Heart right ventricle (tissue), 16 donors: ENCODE results near the gene CTTNBP2. TPM values are rescaled to one million over a fixed set of nuclear protein-coding genes. Genes with fewer than 3 reads are reported as not detected.

ENCODE experiments used
- ATAC-seq, 8 donors: fragments of 200-7000 bp; cut with Tn5 transposase; one replicate each; pipeline ENCODE4 v1.9.1; 2020; ENCODE audit warnings: mild to moderate bottlenecking in 8 of 8, moderate library complexity in 8 of 8, moderate number of reproducible peaks in 1 of 8
- DNase-seq, 2 donors: peaks; one replicate each; pipeline ENCODE4 v3.0.0-alpha.2; 2020
- H3K27ac ChIP-seq, 10 donors: fragments of 200-600 bp; sonication (generic) in 2 of 10; one replicate each; pipeline versions ENCODE4 v1.5.0 to v1.8.0; 2020 to 2022; ENCODE audit warnings: mild to moderate bottlenecking in 3 of 10
- H3K27me3 ChIP-seq, 7 donors: fragments of 200-600 bp; one replicate each; pipeline ENCODE4 v1.8.0; 2021 to 2022; ENCODE audit warnings: mild to moderate bottlenecking in 2 of 7
- H3K36me3 ChIP-seq, 9 donors: fragments of 200-600 bp; sonication (generic) in 1 of 9; one replicate each; pipeline versions ENCODE4 v1.5.0 to v1.8.0; 2020 to 2022; ENCODE audit warnings: mild to moderate bottlenecking in 2 of 9
- H3K4me1 ChIP-seq, 9 donors: fragments of 200-600 bp; sonication (generic) in 1 of 9; one replicate each; pipeline versions ENCODE4 v1.5.0 to v1.8.0; 2020 to 2022; ENCODE audit warnings: mild to moderate bottlenecking in 4 of 9
- H3K4me3 ChIP-seq, 10 donors: fragments of 200-600 bp; sonication (generic) in 2 of 10; one replicate each; pipeline versions ENCODE4 v1.5.0 to v1.8.0; 2020 to 2022; ENCODE audit warnings: mild to moderate bottlenecking in 7 of 10, moderate library complexity in 2 of 10
- H3K9me3 ChIP-seq, 11 donors: fragments of 200-600 bp in 10 of 11; sonication (generic) in 2 of 11; one replicate each; pipeline versions ENCODE4 v1.5.0 to v1.8.0; 2013 to 2022; ENCODE audit warnings: mild to moderate bottlenecking in 2 of 11, control low read depth in 1 of 11, moderate library complexity in 1 of 11
- CTCF ChIP-seq, 9 donors: fragments of 200-600 bp; sonication (generic) in 2 of 9; IDR thresholded peaks; one replicate each; pipeline versions ENCODE4 v1.5.0 to v1.8.0; 2021 to 2022; ENCODE audit warnings: antibody characterized with exemption in 9 of 9, mild to moderate bottlenecking in 5 of 9, moderate library complexity in 1 of 9
- WGBS, 2 donors: extraction: QIAGEN DNeasy Blood & Tissue Kit; methylation state at CpG; one replicate each; pipeline ENCODE4 v1.1.7; 2013; ENCODE audit warnings: inconsistent platforms in 1 of 2; 5-methylcytosine and 5-hydroxymethylcytosine counted together
- intact Hi-C, 10 donors: fragments of 100-400 bp; cut with DNase I; formaldehyde crosslinking; loops; one replicate each; pipeline versions ENCODE4 v1.11.1 to v1.14.2; 2022
- polyA plus RNA-seq, 2 donors: library from polyadenylated mRNA; stranded (reverse); fragments of 200-250 nt; gene quantifications; one replicate each; pipeline ENCODE4 v1.2.3, GENCODE V29; 2013
- total RNA-seq, 10 donors: library from RNA; stranded (reverse); fragmentation: NEBNext Ultra II Directional in 3 of 10; extraction: Animal tissue kit (Norgen Biotek cat#: 25700) in 3 of 10; gene quantifications; one replicate each; pipeline versions ENCODE4 v1.2.1 to v1.2.4, GENCODE V29; 2021 to 2023
- donor health status: Arrhythmogenic right ventricular cardiomyopathy.
- donor health status: ischemic (EF 13 %, LVEDD 7.1; RV severe dilation, severe dysfunction).
- donor health status: healthy with polysubstance abuse.
- donor health status: DM: no; HTN: yes; CAD: no.
- donor health status: DM: no; HTN: no; CAD: no.
- donor health status: ischemic (EF 25% LVEDD 6.9; RV normal size, moderate dysfunction).
- donor health status: ischemic (EF 25% LVEDD 5.7; RV mildly dilated, moderate dysfunction).
- donor health status: healthy.
- donor health status: DM: yes; HTN: yes; CAD: no.
- donor health status: Ischemic cardiomyopathy.
- donor health status: ischemic (EF 35%, LVEDD 5.7; RV mildly dilated, moderate dysfunction).
- donor health status: nonischemic (EF 11% LVEDD 7.7; RV severe dilation, severe dysfunction).
- donor health status: DM: yes; HTN: yes; CAD: no.
- donor health status: PGD.
- donor health status: ischemic (EF 29% LVEDD 5.4; RV normal size, mild dysfunction).
- donor health status: nonischemic (EF 23%, LVEDD 6.1; RV moderate dilation, normal function).

Gene CTTNBP2
- total and polyA plus RNA-seq, 12 donors: 0.41 to 2.0 (median 0.97) TPM

GRCh38 chr7:117896339-117896738 is 23.1 kb upstream of the CTTNBP2 start:
- no peak for ATAC-seq
- Histone ChIP-seq H3K4me3 (no peak overlapping the region), H3K36me3 (no peaks in the 10 kb centered on the region), H3K4me1 (no peaks in the 10 kb centered on the region), H3K27ac (no peak overlapping the region), H3K27me3 (peaks cover 0 to 9% (median 0%) of the 10 kb centered on the region in 7 donors), H3K9me3 (no peaks in the 10 kb centered on the region)
- DNase-seq: no peak
- TF ChIP-seq CTCF (IDR thresholded peaks at IDR 0.05): no peak
- intact Hi-C loops: no loop called here

- no peak overlapping the region for H3K27ac ChIP-seq
- intact Hi-C loops: no loop called here
- no peaks in the 10 kb centered on the region for H3K4me1 ChIP-seq
- no peaks in the 10 kb centered on the region for H3K9me3 ChIP-seq
- no peaks in the 10 kb centered on the region for H3K36me3 ChIP-seq
- H3K27me3 ChIP-seq: peaks cover 0 to 9% (median 0%) of the 10 kb centered on the region in 7 donors
- DNase-seq: no peak
- WGBS, 2 donors: 83 to 85% methylated on average over 3 of the region's 3 CpGs
- H3K4me3 ChIP-seq: no peak overlapping the region
- no peak for TF ChIP-seq CTCF (IDR thresholded peaks at IDR 0.05)
- no peak for ATAC-seq
Measured at GRCh38 chr7:117895276-117895675, 22.0 kb upstream of the CTTNBP2 start.

DNA sequence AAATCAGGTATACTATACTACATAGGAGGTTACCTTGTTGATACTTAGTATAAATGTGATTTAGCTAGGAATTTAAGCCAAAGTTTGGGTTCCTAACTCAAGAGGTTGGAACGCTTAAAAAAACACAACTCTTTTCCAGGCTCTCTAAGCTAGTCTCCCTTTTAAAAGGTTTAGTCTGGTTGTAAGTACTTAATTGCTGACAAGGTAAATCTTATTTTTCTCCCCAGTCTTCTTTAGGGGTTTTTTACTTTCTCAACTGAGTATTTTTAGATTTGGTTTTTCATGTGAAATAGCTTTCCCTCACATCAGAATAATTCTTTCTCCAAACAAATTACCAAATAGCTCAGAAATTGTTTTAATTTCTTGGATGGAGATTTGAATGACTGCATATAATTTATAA is 20.8 kb upstream of the CTTNBP2 start:
- TF ChIP-seq CTCF (IDR thresholded peaks at IDR 0.05): no peak
- Histone ChIP-seq H3K4me3 (no peak overlapping the region), H3K4me1 (no peaks in the 10 kb centered on the region), H3K9me3 (no peaks in the 10 kb centered on the region), H3K27ac (no peak overlapping the region), H3K27me3 (peaks cover 0 to 9% (median 0%) of the 10 kb centered on the region in 7 donors), H3K36me3 (no peaks in the 10 kb centered on the region)
- ATAC-seq (no peak), DNase-seq (no peak)
- WGBS, 2 donors: 85 to 90% methylated on average over 1 of the region's 1 CpG
- intact Hi-C loops: no loop called here

DNA sequence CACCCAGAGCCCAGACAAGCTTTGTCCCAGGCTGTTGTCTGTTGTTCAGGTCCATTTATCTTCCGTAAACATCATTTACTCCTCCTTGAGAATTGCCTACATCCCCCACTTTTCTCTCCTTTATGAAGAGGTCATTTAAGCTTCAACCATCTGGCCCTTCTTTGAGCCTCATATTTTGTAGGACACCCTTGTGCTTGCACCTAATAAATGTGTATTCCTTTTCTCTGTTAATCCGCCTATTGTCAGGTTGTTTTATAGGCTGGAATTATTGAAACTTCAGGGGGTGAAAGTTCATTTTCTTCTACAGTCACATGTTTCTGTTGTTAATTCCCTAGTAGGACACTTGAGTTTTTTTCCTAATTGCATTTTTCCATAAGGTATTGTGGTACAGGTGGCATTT is 19.6 kb upstream of the CTTNBP2 start:
- Histone ChIP-seq H3K4me3 (no peak overlapping the region), H3K36me3 (no peaks in the 10 kb centered on the region), H3K27me3 (peaks cover 0 to 9% (median 0%) of the 10 kb centered on the region in 7 donors), H3K9me3 (no peaks in the 10 kb centered on the region), H3K4me1 (no peaks in the 10 kb centered on the region), H3K27ac (no peak overlapping the region)
- DNase-seq (no peak), ATAC-seq (no peak)
- no peak for TF ChIP-seq CTCF (IDR thresholded peaks at IDR 0.05)
- WGBS, 2 donors: 92 to 95% methylated on average over 2 of the region's 2 CpGs
- intact Hi-C loops: no loop called here

GRCh38 chr7:117889611-117890010 is 16.4 kb upstream of the CTTNBP2 start:
- TF ChIP-seq CTCF (IDR thresholded peaks at IDR 0.05): no peak
- Histone ChIP-seq H3K9me3 (no peaks in the 10 kb centered on the region), H3K27me3 (no peaks in the 10 kb centered on the region), H3K4me3 (no peak overlapping the region), H3K36me3 (no peaks in the 10 kb centered on the region), H3K27ac (no peak overlapping the region), H3K4me1 (no peaks in the 10 kb centered on the region)
- DNase-seq (no peak), ATAC-seq (no peak)
- intact Hi-C loops: loop anchor here in 1 of 10 donors (2.0 kb wide), 1 partner anchor 33 kb away; no protein-coding TSS in a partner anchor
